ENCODE measurements around the gene ARHGEF39. TPM values are rescaled to one million over a fixed set of nuclear protein-coding genes. Genes with fewer than 3 reads are reported as not detected.
"Not testable (repeated sequence)": the region's sequence is repeated elsewhere in the genome, so short reads cannot be mapped to it uniquely, and the experiment has no call there.

The ARHGEF39 gene
- total RNA-seq, 2 donors from 2014 or later = 5.2 to 7.6 TPM

DNA sequence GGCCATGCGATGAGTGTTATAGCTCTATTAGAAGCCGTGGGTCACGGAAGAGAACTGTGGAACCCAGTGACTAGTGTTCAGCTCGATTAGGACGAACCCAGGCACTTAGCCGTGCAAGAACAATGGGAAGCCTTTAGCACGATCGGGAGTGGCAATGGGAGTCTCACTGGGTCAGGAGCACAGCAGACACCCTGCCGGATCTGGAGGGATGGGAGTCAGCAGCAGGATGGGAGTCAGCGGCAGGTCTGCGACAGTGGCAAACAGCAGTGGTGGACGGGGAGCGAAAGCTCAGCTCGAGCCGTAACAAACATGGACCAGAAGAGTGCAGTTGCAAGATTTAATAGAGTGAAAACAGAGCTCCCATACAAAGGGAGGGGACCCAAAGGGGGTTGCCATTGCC is 24.6 kb downstream of the ARHGEF39 start:
- intact Hi-C loops (cut with DNase I, micrococcal nuclease); DNase-seq; ATAC-seq: not testable (repeated sequence)

DNA sequence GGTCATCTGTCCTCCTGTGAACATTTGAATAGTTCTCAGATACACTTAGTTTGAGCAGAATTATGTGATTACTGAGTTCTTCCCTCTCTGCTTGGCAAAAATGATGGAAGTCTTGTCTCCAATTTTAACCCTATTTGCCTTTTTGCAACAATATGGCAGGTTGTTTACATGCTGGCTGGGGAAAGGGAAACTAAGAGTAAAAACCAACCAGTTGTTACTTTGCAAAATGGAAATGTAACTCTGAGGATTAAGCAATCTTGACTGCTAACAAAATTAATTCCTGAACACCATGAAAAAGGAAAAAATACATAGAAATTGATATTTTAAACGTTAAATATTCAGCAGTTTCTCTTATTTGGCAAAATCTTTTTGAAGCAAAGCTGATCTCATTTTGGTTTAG is 25.4 kb downstream of the ARHGEF39 start:
- intact Hi-C loops (cut with DNase I, micrococcal nuclease) = no loop called here
- ATAC-seq = no peak

GRCh38 chr9:35639225-35639624 is 25.8 kb downstream of the ARHGEF39 start:
- DNase-seq; intact Hi-C loops (cut with DNase I, micrococcal nuclease); ATAC-seq: not testable (repeated sequence)

More for the DNA sequence above, 25.4 kb downstream of the ARHGEF39 start:
- no peak for DNase-seq

DNA sequence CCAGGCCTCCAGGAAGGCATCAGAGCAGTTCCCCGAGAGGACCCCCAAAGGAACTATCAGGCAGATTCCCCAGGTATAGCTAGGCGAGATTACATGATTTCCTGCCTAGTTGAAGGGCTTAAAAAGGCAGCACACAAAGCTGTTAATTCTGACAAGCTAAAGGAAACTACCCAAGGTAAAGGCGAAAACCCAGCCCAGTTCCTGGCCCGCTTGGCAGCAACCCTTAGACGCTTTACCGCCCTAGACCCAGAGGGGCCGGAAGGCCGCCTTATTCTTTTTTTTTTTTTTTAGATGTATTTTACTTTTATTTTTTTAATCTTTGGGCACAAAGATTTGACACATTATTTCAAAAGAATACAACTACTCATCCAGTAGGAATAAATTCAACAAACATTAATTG is 26.2 kb downstream of the ARHGEF39 start:
- ATAC-seq; DNase-seq; intact Hi-C loops (cut with DNase I, micrococcal nuclease): not testable (repeated sequence)

GRCh38 chr9:35637427-35637955 is 27.5 kb downstream of the ARHGEF39 start:
- ATAC-seq; intact Hi-C loops (cut with DNase I, micrococcal nuclease); DNase-seq: not testable (repeated sequence)

GRCh38 chr9:35636877-35637246 is 28.1 kb downstream of the ARHGEF39 start:
- ATAC-seq; intact Hi-C loops (cut with DNase I, micrococcal nuclease); DNase-seq: not testable (repeated sequence)

DNA sequence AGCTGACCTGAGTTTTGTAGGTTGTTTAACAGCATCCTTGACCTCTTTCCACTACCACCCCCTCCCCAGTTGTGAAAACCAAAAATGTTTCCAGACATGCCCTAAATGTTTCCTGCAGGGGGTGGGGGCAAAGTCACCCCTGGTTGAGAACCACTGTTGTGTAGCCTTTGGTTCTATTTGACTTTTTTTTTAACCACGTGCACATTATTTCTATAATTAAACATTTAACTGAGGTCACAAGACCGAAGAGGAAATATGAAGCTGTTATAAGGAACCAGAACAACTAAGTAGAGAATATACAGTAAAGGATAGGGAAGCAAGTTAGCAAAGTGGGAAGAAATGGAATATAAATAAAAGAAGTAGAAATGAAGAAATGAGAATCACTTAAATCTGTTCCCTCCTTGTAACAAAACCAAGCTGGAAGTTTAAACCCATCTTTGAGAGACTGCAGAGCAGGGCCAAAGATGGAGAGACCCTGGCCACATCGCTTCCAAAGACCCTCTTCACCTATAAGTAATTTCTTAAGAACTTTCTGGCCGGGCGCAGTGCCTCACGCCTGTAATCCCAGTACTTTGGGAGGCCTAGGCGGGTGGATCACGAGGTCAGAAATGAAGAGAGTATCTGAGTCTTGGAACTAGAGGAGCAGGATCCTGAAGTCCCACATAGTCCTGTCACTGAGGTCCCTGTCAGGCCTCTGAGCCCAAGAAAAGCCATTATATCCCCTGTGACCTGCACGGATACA is 28.7 kb downstream of the ARHGEF39 start:
- no peak for DNase-seq
- intact Hi-C loops (cut with DNase I, micrococcal nuclease) = no loop called here
- no peak for ATAC-seq

DNA sequence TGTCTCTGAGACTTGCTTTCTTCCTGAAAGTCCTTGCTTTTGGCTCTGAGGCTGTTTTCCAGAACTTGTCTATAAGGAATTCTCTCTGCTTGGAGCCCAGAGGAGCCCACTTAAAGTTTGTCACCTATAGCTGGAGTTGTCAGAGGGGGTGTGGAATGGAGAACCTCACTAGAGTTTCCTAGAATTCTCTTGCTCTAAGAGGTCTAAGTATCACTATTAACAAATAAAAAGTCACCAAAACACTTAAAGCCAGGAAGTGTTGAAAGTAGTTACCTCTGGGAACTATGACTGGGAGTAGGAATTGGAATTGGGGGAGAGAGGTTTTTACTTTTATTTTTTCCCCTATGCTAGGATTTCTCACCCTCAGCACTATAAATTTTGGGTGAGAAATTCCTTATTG is 29.3 kb downstream of the ARHGEF39 start:
- intact Hi-C loops (cut with DNase I, micrococcal nuclease) = no loop called here
- DNase-seq = no peak
- ATAC-seq = no peak

DNA sequence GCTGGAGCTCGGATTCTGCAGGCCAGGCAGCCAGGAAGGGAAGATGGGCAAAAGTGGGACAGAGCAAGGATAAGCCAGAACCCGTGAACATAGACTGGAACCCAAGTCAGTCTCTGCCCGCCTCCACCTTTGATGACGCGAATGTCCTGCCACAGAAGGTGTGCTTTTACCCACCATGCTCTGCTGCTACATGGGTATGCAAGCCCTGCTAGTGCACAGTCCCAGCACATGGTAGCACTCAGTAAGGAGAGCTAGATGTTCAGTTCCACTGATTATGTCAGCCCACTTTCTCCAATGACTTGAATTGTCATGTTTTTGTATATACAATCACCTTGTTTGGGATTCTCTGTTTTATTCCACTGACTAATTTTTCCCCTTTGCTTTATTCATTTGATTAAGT is 35.4 kb downstream of the ARHGEF39 start:
- ATAC-seq (no peak), DNase-seq (no peak)
- intact Hi-C loops (cut with DNase I, micrococcal nuclease) = no loop called here

- intact Hi-C loops (cut with DNase I, micrococcal nuclease) = no loop called here
- ATAC-seq (no peak), DNase-seq (no peak)
Measured at GRCh38 chr9:35628389-35628991, 36.5 kb downstream of the ARHGEF39 start.

GRCh38 chr9:35627575-35627974 is 37.4 kb downstream of the ARHGEF39 start:
- ATAC-seq (no peak), DNase-seq (no peak)
- intact Hi-C loops (cut with DNase I, micrococcal nuclease) = no loop called here

DNA sequence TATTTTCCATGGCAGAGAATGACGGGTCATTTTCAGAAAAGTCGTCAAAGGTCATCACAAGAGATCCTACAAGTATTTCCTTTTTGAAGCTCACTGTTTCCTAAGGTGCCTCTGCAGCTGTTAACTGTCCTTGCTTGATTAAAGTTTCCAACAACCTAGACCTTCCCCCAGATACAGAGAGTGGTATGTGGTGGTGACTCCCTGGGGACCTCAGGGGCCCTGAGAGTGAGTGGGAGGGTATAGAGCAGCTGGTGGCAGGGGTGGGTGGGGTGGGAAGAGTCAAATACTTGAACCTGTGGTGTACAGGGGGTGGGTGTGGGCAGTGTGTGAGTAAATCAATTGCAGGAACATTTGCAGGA is 45.2 kb downstream of the ARHGEF39 start:
- intact Hi-C loops (cut with DNase I, micrococcal nuclease) = no loop called here
- ATAC-seq = no peak
- DNase-seq = no peak

GRCh38 chr9:35618854-35619799 is 45.9 kb downstream of the ARHGEF39 start:
- ATAC-seq (peak; percentile 26), DNase-seq (peak in 1 of 2 donors; percentile 56)
- intact Hi-C loops (cut with DNase I, micrococcal nuclease) = no loop called here

DNA sequence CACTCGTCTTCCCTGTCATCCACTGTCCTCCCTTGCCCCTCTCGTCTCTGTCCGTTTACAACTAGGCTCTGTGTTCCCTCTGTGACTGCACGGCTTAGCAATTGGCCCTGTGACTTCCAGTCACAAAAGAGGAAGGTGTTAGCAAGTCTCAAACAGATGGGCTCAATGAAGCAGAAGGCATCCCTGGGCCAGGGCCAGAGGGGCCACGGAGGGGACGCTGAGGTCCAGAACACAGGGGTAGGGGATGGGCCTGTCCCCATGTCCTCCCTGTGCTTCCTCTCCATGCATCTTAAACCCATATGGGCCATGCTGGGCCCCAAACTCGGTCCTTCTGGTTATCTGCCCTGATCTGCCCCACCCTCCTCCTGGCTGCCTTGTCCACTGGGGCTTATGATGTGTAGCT is 46.7 kb downstream of the ARHGEF39 start, which contains the start of gene CD72:
CD72 (minus strand) TSS at position 89 of the 403 bp plus-strand sequence. CDS start 110 bp downstream, outside the sequence.
- intact Hi-C loops (cut with DNase I, micrococcal nuclease) = no loop called here
- ATAC-seq = no peak
- DNase-seq = no peak

DNA sequence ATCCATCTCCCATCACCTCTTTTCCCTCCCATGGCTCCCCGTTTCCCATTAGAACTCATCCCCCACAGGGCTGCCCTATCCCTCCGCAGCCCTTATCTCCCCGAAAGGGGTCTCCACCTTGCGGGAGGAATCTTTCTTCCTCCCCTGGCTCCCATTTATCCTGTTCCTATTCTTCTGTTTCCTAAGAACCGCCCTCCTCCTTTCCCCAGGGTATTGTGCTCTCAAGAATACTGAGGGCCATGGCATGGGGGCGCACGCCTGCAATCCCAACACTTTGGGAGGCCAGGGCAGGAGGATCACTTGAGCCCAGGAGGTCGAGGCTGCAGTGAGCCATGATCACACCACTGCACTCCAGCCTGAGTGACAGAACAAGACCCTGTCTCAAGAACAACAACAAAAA is 47.4 kb downstream of the ARHGEF39 start:
- intact Hi-C loops (cut with DNase I, micrococcal nuclease) = no loop called here
- DNase-seq = no peak

GRCh38 chr9:35616681-35617459 is 48.1 kb downstream of the ARHGEF39 start:
- DNase-seq (peak; percentile 72 to 81), ATAC-seq (peak; percentile 75)
- intact Hi-C loops (cut with DNase I, micrococcal nuclease) = no loop called here

More for the DNA sequence above, 47.4 kb downstream of the ARHGEF39 start:
- ATAC-seq = no peak

GRCh38 chr9:35615981-35616680 is 48.9 kb downstream of the ARHGEF39 start:
- DNase-seq (no peak), ATAC-seq (no peak)
- intact Hi-C loops (cut with DNase I, micrococcal nuclease) = no loop called here

DNA sequence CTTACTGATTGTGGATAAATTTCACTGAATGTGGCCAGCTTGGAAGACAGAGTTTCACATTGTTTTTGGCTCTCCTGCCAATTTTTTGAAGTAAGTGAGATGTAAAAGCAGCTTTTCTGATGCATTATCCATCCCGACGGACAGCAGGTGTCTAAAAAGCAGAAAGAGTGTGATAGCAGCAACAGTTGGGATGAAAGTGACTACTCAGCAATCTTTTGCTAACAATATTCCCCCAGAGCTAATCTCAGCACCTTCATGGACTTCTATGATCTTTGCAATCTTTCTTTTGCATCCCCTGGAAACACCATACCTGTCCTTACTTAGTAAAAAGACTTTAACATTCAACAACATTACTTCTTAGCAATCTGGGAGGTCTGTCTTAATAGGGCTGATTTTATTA is 52.2 kb downstream of the ARHGEF39 start:
- ATAC-seq (no peak), DNase-seq (no peak)
- intact Hi-C loops (cut with DNase I, micrococcal nuclease) = no loop called here

Measured in left colon (tissue), 2 donors.